ENCODE data around the gene CHRND. TPM values are rescaled to one million over a fixed set of nuclear protein-coding genes. Genes with fewer than 3 reads are reported as not detected.

CHRND gene
- total RNA-seq, 1 donor from 2014 or later = not detected

DNA sequence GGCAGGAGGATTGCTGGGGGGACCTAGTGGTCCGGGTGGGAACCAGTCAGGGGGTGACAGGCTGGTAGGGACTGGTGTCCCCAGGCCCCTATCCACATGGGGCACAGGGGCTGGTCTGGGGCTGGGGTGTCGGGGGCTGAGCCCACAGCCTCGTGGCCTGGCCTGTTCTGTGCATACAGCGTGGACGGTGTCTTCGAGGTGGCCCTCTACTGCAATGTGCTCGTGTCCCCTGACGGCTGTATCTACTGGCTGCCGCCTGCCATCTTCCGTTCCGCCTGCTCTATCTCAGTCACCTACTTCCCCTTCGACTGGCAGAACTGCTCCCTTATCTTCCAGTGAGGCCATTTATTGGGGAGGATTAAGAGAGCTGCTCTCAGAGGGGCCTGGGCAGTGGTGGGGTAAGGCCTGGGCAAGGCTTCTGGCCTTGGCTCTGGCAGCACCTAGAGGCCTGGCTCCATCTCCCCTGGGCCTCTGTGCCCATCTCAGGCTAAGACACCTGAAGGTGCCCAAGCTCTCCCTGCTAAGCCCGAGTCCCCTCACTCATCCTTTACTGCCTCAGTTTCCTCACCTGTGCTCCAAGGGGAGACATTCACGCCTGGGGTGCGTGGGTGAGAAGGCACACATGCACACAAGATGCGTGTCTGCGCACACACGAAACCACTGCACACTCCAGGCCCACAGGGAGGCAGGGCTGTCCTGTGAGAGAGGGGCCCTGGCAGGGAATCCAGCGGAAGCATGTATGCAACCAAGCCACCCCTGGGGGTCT lies 15.4 kb downstream of the CHRND start:
- no peak for DNase-seq (ENCODE audit: low spot score in 2 of 2)
- no peak for FAIRE-seq

DNA sequence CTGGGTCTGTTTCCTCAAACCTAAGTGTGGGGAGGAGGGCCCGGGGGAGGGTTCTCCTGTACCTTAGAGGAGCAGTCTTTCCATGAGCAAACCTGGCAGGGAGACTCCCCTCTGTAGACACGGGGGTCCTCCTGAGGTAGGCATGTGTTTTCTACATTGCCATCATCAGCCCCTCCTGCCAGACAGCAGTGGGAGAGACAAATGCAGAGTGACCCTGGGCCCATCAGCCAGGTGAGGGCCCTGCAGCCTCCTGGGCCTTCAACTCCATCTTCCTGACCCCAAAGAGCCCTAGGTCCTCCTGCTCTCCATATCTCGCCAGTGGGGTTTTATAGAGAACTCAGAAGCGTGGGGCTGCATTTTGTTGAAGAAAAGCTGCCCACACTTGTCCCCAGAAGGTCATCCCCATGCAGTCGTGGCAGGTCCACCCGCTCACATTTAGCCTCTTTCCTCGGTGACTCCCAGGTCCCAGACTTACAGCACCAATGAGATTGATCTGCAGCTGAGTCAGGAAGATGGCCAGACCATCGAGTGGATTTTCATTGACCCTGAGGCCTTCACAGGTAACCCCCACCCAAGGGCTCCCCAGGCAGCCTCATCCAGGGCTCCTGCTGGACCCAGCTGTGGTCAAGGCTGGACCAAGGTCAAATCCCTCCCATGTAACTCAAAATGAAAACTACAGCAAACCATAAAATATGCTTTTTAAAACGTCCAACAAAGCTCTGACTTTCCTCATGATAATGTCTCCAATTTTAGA lies 16.2 kb downstream of the CHRND start:
- DNase-seq (ENCODE audit: low spot score in 2 of 2) (no peak), FAIRE-seq (no peak)

DNA sequence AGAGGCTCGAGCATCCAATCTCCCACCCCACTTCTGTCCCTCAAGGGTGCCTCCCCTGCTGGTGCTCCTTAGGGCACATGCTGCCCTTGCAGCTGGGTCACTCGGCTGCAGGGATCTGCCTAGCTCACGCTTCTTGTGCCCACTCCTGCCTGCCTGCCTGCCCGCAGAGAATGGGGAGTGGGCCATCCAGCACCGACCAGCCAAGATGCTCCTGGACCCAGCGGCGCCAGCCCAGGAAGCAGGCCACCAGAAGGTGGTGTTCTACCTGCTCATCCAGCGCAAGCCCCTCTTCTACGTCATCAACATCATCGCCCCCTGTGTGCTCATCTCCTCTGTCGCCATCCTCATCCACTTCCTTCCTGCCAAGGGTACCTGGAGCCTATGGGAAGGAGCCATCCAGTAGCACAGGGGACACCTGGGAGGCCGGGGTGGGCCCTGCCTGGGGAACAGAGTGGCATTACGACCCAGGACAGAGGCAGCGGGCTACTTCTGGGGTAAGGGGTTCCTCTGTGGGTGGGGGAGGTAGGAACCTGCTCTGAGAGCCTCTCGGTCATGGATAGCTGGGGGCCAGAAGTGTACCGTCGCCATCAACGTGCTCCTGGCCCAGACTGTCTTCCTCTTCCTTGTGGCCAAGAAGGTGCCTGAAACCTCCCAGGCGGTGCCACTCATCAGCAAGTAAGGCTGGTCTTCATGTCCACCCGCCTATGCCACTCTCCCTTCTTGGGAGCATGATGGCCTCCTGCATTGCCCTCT lies 16.9 kb downstream of the CHRND start:
- no peak for FAIRE-seq
- no peak for DNase-seq (ENCODE audit: low spot score in 2 of 2)

DNA sequence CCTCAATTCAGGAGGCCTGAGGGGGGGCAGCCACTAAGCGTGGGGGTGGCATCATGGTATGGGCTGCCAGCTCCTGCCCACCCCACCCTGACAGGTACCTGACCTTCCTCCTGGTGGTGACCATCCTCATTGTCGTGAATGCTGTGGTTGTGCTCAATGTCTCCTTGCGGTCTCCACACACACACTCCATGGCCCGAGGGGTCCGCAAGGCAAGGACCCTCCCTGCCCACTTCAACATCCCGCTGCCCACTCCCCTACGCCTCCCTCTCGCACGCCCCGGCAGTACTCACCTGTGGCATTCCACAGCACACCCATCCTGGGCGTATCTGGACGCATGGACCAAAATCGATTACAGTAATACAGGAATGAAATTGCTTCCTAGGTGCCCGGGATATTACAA lies 17.5 kb downstream of the CHRND start:
- no peak for FAIRE-seq

DNA sequence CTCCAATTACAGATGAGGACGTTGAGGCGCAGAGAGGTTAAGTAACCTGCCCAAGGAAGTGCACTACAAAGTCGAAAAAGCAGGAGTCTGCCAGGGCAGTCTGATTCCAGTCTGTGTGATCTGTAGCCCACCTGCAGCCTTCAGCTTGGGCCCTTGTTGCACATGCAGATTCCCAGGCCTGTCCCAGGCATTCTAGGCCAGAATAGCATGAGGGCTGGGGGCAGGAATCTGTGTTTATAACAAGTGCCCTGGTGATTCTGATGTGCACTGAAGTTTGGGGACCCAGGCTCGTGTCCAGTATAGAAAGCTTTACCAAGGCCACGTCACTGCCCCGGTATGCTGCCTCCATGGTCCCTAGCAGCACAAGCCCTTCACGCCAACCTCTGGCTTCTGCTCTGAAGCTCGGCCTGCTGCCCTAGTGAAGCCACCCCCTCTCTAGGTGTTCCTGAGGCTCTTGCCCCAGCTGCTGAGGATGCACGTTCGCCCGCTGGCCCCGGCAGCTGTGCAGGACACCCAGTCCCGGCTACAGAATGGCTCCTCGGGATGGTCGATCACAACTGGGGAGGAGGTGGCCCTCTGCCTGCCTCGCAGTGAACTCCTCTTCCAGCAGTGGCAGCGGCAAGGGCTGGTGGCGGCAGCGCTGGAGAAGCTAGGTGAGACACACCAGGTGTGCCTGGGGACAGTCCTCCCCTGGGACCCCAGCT lies 18.1 kb downstream of the CHRND start:
- DNase-seq (ENCODE audit: low spot score in 2 of 2) = no peak
- FAIRE-seq = no peak

More for the DNA sequence above, 17.5 kb downstream of the CHRND start:
- no peak for DNase-seq (ENCODE audit: low spot score in 2 of 2)

DNA sequence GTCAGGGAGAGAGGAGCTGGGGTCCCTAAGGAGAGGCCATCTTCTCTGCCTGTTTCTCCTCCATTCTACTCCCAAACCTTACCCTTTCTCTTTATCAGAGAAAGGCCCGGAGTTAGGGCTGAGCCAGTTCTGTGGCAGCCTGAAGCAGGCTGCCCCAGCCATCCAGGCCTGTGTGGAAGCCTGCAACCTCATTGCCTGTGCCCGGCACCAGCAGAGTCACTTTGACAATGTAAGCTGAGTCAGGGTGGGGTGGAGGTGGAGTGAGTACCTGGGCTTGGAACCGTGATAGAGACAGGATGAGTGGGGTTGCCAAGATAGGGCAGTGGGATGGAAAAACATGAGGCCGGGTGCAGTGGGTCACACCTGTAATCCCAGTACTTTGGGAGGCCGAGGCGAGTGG lies 18.7 kb downstream of the CHRND start:
- DNase-seq (ENCODE audit: low spot score in 2 of 2) = no peak
- FAIRE-seq = no peak

DNA sequence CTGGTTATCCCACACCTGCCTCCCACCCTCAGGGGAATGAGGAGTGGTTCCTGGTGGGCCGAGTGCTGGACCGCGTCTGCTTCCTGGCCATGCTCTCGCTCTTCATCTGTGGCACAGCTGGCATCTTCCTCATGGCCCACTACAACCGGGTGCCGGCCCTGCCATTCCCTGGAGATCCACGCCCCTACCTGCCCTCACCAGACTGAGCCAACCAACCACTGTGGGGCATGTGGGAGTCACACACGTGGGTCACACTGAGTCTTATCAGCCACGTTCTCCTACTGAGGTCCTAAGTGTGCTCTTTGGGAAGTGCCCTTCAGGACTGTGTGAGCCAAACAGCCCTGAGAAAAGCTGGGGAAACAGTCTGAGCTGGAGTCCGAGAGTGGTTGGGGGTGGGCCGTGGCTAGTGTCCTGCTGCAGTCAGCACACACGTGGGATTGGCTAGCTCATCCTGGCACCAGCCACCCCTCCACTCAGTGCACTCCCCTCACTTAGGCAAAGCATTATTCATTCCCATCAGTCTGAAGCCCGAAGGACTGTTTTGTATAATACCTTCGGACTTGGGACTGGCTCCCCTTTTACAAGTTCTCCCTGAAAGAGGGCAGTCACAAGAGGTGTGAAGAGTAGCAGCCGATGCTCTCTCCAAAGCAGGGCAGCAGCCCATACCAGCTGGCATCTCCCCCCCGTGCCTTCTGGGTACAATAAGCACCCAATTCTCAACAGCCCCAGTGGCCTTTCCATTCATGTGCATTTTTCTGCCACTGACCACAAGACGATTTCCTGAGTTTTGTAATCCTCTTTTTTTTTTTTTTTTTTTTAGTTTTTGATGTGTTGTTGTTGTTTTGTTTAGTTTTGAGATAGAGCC lies 19.8 kb downstream of the CHRND start:
- DNase-seq (ENCODE audit: low spot score in 2 of 2) (no peak), FAIRE-seq (no peak)

DNA sequence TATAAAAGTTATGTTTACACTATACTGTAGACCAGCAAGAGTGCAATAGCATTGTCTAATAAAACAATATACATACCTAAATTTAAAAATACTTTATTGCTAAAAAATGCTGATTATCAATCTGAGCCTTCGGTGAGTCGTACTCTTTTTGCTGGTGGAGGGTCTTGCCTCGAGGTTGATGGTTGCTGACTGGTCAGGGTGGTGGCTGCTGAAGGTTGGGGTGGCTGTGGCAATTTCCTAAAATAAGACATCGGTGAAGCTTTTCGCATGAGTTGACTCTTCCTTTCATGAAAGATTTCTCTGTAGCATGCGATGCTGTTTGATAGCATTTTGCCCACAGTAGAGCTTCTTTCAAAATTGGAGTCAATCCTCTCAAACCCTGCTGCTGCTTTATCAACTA lies 22.0 kb downstream of the CHRND start:
- FAIRE-seq (no peak), DNase-seq (ENCODE audit: low spot score in 2 of 2) (no peak)

DNA sequence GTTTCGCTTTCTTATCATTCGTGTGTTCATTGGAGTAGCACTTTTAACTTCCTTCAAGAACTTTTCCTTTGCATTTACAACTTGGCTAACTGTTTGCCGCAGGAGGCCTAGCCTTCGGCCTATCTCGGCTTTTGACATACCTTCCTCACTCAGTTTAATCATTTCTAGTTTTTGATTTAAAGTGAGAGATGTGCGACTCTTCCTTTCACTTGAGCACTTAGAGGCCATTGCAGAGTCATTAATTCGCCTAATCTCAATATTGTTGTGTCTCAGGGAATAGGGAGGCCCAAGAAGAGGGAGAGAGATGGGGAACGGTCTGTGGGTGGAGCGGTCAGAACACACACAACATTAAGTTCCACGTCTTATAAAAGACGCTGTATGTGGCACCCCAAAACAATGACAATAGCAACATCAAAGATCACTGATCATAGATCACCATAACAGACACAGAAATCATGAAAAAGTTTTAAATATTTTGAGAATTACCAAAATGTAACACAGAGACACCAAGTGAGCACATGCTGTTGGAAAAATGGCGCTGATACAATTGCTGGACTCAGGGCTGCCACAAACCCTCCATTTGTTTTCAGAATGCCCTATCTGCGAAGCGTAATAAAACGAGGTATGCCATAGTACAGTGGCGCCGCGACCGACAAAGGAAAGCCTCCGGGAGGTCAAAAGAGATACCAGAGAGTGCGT lies 23.8 kb downstream of the CHRND start:
- FAIRE-seq (no peak), DNase-seq (ENCODE audit: low spot score in 2 of 2) (no peak)

DNA sequence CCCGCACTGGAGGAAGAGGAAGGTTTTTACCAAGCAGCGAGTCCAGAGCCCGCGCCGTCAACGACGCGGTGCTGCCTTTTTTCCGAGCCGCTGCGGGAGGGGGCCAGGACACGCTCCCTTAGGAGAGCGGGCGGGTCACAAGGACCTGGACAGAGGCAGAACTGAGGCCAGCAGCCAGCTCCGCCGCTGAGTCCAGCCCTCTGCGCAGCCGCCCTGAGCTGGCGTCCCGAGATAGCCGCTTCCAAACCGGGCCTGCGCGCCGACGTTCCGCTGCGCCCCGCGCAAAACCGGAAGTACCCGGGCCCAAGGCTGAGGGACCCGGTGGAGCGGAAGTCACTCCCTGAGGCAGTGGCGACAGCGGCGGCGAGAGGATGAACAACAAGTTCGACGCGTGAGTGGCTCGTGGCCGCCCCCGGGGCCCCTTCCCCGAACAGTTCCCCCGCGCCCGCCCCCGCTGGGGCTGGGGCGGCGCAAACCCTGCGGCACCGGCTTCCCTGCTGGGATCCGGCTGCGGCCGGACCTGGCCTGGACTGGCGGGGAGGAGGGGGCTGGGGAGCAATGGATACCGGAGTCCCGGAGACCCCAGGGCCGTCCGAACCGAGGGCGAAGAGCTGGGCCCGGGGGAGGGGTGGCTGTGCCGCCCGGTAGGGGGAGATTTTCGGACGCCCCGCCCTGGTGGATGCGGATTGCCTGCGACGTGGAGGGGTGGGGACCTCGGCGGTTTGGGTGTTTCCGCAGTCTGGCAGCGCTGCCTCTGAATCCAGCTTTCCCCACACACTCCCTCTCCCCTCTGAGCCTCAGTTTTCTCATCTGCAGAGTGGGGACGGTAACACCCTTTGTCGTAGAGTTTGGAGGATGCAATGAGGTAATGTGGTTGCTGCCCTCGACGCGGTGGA lies 24.6 kb downstream of the CHRND start, which contains the start of the genes EIF4E2 and TIGD1:
Gene EIF4E2, plus strand, starts transcription at position 336 of the 896 bp plus-strand sequence. Its CDS starts 36 bp downstream, at position 372.
Gene TIGD1, minus strand, starts transcription at position 204 of the 896 bp plus-strand sequence. CDS start 675 bp downstream, outside the sequence.
- FAIRE-seq = no peak
- peak; percentile 98 to 99 for DNase-seq (ENCODE audit: low spot score in 2 of 2)

DNA sequence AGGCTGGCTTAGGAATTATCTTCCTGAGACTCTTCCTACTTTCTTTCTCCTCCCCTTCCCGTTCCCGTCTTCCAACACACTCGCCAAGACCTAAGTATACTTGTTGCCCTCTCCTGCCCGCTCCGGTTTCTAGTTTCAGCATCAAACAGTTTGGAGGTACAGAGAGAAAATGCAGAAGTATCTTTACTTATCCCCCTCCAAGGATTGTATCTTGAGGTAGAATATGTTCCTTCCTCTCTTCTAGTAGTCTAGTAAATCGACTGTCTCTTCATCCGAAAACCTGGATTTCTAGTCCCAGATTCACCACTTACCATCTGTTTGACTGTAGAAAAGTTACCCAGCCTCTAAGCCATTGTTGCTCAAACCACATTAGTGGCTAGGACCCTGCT lies 25.3 kb downstream of the CHRND start:
- no peak for FAIRE-seq
- no peak for DNase-seq (ENCODE audit: low spot score in 2 of 2)

DNA sequence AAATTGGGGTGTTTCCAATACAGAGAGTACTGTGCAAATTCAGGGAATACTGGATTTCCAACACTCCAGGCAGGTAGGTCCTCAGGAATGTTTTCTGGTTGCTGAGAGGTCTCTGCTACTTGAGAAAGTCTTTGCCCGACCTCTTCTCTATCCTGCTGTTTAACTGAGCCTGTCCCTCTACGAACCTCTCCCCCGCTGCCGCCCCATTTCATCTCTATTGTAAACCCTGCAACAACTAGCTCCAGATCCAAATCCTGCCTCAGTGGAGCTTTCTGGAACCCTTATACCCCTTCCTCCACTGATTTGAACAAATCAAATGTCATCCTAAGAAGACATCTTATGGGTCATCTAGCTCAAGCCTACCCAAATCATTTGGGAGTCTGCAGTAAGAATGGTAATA lies 25.8 kb downstream of the CHRND start:
- FAIRE-seq (no peak), DNase-seq (ENCODE audit: low spot score in 2 of 2) (no peak)

DNA sequence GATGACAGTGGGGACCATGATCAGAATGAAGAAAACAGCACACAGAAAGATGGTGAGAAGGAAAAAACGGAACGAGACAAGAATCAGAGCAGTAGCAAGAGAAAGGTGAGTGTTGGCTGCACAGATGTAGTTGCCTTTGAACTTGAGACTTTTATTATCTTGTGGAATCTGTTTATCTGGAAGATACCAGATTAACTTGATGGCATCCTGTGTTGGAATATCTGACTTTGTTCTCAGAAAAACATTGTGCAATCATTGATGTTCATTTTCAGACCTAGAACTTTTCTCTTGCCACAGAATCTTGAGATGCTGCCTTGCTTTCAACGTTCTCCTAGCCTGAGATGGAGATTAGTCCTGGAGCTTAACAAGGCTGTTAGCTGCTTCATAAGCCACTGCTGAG lies 30.5 kb downstream of the CHRND start:
- no peak for DNase-seq (ENCODE audit: low spot score in 2 of 2)

DNA sequence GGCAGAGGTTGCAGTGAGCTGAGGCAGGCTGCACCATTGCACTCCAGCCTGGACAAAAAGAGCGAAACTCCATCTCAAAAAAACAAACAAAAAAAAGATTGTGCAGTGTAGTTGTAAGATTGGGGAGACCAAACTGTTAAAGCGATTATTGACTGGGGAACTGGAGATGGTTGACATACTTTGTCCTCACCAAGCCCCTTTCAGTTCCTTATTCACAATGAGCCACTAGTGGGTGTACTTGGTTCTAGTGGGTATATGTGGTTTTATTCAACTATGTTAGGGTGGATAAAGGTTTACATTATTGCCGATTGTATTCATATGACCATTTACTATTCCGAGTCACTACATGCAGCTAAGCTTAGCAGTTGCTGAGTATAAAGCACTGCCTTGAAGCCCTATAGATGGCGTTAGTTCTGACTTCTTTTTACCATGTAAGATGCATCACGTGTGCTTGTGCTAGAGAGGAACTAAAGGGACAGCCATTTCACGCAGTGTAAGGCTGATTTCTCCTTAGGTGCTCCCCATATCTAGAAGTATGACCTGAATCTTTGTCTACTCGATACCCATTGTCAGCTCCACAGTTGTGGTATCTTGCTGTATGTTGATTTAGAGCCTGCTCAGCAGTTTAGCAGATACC lies 36.7 kb downstream of the CHRND start:
- no peak for FAIRE-seq

More for the DNA sequence above, 30.5 kb downstream of the CHRND start:
- no peak for FAIRE-seq

DNA sequence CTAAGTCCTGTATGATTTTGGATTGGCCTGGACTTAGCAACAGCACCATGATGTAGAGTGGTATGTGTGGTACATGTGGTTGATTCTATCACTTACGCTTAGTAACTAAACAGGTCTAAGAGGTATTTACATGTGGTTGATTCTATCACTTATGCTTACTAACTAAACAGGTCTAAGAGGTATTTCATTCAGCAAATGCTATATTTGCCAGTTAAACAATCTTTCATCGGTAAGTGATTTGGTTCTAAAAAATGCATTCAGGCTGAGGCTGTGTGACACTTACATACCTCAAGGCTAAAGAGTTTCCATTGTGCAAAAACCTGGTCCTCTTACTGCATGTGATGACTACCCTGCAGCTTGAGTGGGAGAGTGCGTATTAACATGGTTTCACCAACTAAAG lies 37.6 kb downstream of the CHRND start:
- FAIRE-seq (no peak), DNase-seq (ENCODE audit: low spot score in 2 of 2) (no peak)

More for the DNA sequence above, 36.7 kb downstream of the CHRND start:
- no peak for DNase-seq (ENCODE audit: low spot score in 2 of 2)

DNA sequence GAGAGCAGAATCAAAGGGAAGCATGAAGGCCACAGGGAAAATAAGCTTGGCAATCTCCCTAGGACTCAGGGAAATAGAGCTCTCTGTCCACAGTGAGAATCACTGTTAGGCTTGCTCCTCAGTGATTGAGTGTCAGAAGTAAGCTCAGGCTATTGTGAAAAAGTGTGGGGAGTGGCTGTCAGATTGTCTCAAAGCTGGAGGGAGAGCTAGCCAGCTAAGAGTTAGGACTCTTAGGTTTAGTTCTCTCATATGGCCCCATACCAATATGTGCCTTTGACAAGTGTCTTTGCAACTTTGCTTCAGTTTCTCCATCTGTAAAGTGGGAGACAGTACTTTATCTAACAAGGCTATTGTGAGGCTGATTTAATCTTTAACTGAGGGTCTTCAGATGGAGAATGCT lies 41.8 kb downstream of the CHRND start:
- DNase-seq (ENCODE audit: low spot score in 2 of 2) = no peak
- FAIRE-seq = no peak

DNA sequence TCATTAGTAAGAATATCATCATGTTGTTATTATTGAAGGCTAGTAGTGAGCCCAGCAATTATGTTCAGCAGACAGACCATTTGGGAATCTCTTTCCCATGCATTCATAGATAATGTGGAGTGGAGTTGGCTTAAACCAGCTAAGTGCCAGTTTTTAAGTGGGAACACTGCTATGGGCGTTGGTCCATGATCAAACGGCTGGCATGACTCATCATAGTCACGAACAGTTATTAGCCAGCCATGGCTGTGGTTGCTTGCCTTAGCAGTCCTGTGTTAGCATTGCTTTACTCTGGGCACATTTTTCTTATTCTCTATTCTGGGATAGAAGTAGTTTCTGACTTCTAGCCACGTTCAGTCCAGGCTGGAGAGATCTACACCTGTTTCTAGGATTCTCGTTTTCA lies 42.2 kb downstream of the CHRND start:
- FAIRE-seq (no peak), DNase-seq (ENCODE audit: low spot score in 2 of 2) (no peak)
